ENCODE data around the gene STON1.
"Not testable (repeated sequence)": the region's sequence is repeated elsewhere in the genome, so short reads cannot be mapped to it uniquely, and the experiment has no call there.

Gene STON1

DNA sequence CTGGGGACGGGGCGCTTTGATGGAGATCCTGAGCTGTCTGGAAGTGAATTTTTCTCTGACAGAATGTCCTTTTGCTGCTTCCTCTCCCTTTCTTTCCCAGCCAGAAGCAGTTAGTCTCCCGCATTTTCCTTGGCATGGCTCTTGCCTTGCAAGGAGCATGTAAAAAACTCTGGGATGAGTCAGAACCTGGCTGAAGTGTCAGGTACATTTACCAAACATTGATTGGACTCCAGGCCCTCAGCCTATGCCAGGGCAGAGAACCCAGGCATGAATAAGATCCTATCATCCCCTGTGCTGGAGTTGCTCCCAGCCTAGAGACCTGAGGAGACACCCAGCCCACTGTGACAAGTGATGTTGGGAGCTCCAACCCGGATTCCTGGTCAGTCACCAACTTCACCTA, 21.6 kb downstream of the STON1 start:
- Histone ChIP-seq H3K4me1 (ENCODE audit: control insufficient read depth, low read depth, low read length) (peaks cover 3% of the 10 kb centered on the region), H3K36me3 (ENCODE audit: control insufficient read depth, low read depth, low read length) (no peaks in the 10 kb centered on the region), H3K27ac (ENCODE audit: low read length) (no peak overlapping the region), H3K9me3 (ENCODE audit: control insufficient read depth, low read depth, low read length) (no peaks in the 10 kb centered on the region), H3K9ac (ENCODE audit: low read length) (no peak overlapping the region), H3K27me3 (ENCODE audit: control insufficient read depth, insufficient read depth, low read length) (no peaks in the 10 kb centered on the region), H3K4me3 (ENCODE audit: low read length) (no peak overlapping the region)

GRCh38 chr2:48555071-48555470, 25.1 kb downstream of the STON1 start:
- H3K9ac ChIP-seq (ENCODE audit: low read length); H3K4me3 ChIP-seq (ENCODE audit: low read length); H3K36me3 ChIP-seq (ENCODE audit: control insufficient read depth, low read depth, low read length); H3K27me3 ChIP-seq (ENCODE audit: control insufficient read depth, insufficient read depth, low read length); H3K27ac ChIP-seq (ENCODE audit: low read length); H3K9me3 ChIP-seq (ENCODE audit: control insufficient read depth, low read depth, low read length); H3K4me1 ChIP-seq (ENCODE audit: control insufficient read depth, low read depth, low read length): not testable (repeated sequence)

DNA sequence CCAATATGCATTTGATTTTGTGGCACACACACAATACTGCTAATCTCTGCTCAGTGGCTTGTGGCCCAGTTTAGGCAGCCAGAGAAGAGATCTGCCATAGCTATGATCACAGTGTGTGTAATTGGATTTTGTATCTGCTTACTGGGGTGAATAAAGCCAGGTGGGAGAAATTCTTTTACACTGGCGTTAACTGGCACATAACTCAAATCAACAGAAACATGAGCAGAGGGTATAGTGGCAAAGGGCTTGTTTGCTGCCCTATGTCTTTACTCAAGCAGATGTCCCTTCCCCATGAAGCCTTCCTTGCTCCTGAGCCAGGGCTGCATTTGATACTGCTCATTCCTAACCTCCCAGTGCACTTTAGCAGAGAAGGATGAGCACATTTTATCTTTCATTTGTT, 28.5 kb downstream of the STON1 start:
- Histone ChIP-seq H3K9me3 (ENCODE audit: control insufficient read depth, low read depth, low read length) (no peaks in the 10 kb centered on the region), H3K4me3 (ENCODE audit: low read length) (no peak overlapping the region), H3K36me3 (ENCODE audit: control insufficient read depth, low read depth, low read length) (no peaks in the 10 kb centered on the region), H3K4me1 (ENCODE audit: control insufficient read depth, low read depth, low read length) (peaks cover 17% of the 10 kb centered on the region), H3K27me3 (ENCODE audit: control insufficient read depth, insufficient read depth, low read length) (no peaks in the 10 kb centered on the region), H3K9ac (ENCODE audit: low read length) (no peak overlapping the region), H3K27ac (ENCODE audit: low read length) (no peak overlapping the region)

GRCh38 chr2:48560546-48561209, 30.7 kb downstream of the STON1 start:
- Histone ChIP-seq H3K4me1 (ENCODE audit: control insufficient read depth, low read depth, low read length) (peaks cover 17% of the 10 kb centered on the region), H3K36me3 (ENCODE audit: control insufficient read depth, low read depth, low read length) (no peaks in the 10 kb centered on the region), H3K27me3 (ENCODE audit: control insufficient read depth, insufficient read depth, low read length) (no peaks in the 10 kb centered on the region), H3K27ac (ENCODE audit: low read length) (no peak overlapping the region), H3K9me3 (ENCODE audit: control insufficient read depth, low read depth, low read length) (no peaks in the 10 kb centered on the region), H3K4me3 (ENCODE audit: low read length) (no peak overlapping the region), H3K9ac (ENCODE audit: low read length) (no peak overlapping the region)

GRCh38 chr2:48562281-48562680, 32.3 kb downstream of the STON1 start:
- Histone ChIP-seq H3K4me1 (ENCODE audit: control insufficient read depth, low read depth, low read length) (peaks cover 17% of the 10 kb centered on the region), H3K9me3 (ENCODE audit: control insufficient read depth, low read depth, low read length) (no peaks in the 10 kb centered on the region), H3K36me3 (ENCODE audit: control insufficient read depth, low read depth, low read length) (no peaks in the 10 kb centered on the region), H3K9ac (ENCODE audit: low read length) (no peak overlapping the region), H3K27me3 (ENCODE audit: control insufficient read depth, insufficient read depth, low read length) (no peaks in the 10 kb centered on the region), H3K4me3 (ENCODE audit: low read length) (no peak overlapping the region), H3K27ac (ENCODE audit: low read length) (no peak overlapping the region)

DNA sequence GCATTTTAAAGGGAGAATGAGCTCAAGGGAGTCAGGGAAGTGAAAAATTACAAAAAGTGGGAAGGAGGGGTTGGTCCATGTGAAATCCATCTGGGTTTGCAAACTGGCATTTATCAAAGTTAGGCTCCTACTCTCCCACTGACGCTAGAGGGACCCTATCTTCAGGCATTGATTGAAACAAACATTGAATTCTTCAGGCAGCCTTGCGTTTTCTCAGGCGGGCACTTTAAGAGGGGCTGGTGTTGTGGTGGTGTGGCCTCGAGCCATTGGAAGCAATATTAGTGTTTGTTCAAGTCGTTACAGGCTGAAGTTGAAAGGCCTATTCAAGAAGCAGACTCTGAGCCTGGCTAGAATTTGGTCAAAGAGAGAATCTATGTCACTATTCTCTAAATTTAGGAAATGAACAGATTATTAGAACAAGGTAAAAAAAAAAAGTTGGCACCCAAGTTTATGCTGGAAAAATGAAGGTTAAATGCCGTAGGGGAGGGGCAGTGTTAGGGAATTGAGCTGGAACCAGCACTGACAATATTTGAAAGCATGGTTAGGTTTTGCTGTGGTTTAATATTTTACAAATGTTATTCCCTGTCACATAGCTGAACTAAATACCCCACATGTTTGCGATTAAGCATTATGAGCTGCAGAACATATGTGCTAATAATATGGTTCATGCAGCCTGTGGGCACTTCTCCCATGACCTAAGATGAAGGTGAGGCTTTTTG, 36.8 kb downstream of the STON1 start:
- Histone ChIP-seq H3K27me3 (ENCODE audit: control insufficient read depth, insufficient read depth, low read length) (no peaks in the 10 kb centered on the region), H3K4me3 (ENCODE audit: low read length) (no peak overlapping the region), H3K9me3 (ENCODE audit: control insufficient read depth, low read depth, low read length) (no peaks in the 10 kb centered on the region), H3K27ac (ENCODE audit: low read length) (no peak overlapping the region), H3K9ac (ENCODE audit: low read length) (no peak overlapping the region), H3K36me3 (ENCODE audit: control insufficient read depth, low read depth, low read length) (no peaks in the 10 kb centered on the region), H3K4me1 (ENCODE audit: control insufficient read depth, low read depth, low read length) (no peaks in the 10 kb centered on the region)

DNA sequence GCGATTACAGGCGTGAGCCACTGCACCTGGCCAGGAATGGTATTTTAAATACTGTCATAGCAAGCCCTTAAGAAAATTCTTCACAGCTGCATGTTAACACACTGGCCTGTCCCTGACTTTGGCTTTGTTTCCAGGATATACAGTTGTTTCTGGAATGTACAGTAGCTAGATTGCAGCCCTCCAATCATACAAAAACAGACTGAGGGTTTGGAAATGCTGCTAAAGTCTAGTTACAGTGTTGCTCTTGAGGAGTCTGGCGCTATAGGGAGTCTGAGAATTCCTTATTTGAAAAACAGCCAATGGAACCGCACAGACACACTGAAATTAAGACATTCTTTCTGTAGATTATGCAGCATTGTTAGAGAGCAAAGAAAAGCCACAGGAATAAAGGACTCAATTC, 37.7 kb downstream of the STON1 start:
- Histone ChIP-seq H3K36me3 (ENCODE audit: control insufficient read depth, low read depth, low read length) (no peaks in the 10 kb centered on the region), H3K27me3 (ENCODE audit: control insufficient read depth, insufficient read depth, low read length) (no peaks in the 10 kb centered on the region), H3K27ac (ENCODE audit: low read length) (no peak overlapping the region), H3K4me3 (ENCODE audit: low read length) (no peak overlapping the region), H3K9me3 (ENCODE audit: control insufficient read depth, low read depth, low read length) (no peaks in the 10 kb centered on the region), H3K9ac (ENCODE audit: low read length) (no peak overlapping the region), H3K4me1 (ENCODE audit: control insufficient read depth, low read depth, low read length) (no peaks in the 10 kb centered on the region)

DNA sequence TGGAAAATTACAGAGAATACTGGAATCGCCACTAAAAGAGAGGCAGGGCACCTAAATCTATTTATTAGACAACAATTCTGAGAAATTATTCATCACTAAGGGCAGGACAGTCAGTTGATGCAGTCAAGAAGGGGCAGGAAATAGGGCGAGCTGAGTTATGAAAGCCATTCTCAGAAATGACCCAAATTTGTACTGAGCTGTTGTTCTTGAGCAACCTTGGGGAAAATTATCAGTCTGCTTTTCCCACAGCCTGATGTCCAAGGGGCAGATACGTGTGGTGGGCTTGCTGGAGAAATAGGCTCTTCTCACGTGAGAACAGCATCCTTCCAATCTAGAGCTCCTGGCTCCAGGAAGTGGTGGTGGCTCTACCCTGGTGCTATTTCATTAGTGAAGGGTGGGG, 38.6 kb downstream of the STON1 start:
- no peaks in the 10 kb centered on the region for H3K36me3 ChIP-seq (ENCODE audit: control insufficient read depth, low read depth, low read length)
- no peaks in the 10 kb centered on the region for H3K9me3 ChIP-seq (ENCODE audit: control insufficient read depth, low read depth, low read length)
- no peak overlapping the region for H3K27ac ChIP-seq (ENCODE audit: low read length)
- no peaks in the 10 kb centered on the region for H3K4me1 ChIP-seq (ENCODE audit: control insufficient read depth, low read depth, low read length)
- H3K4me3 ChIP-seq (ENCODE audit: low read length), result no peak overlapping the region
- H3K27me3 ChIP-seq (ENCODE audit: control insufficient read depth, insufficient read depth, low read length), result no peaks in the 10 kb centered on the region
- no peak overlapping the region for H3K9ac ChIP-seq (ENCODE audit: low read length)

- no peaks in the 10 kb centered on the region for H3K9me3 ChIP-seq (ENCODE audit: control insufficient read depth, low read depth, low read length)
- no peak overlapping the region for H3K9ac ChIP-seq (ENCODE audit: low read length)
- H3K36me3 ChIP-seq (ENCODE audit: control insufficient read depth, low read depth, low read length), result no peaks in the 10 kb centered on the region
- no peaks in the 10 kb centered on the region for H3K4me1 ChIP-seq (ENCODE audit: control insufficient read depth, low read depth, low read length)
- H3K27me3 ChIP-seq (ENCODE audit: control insufficient read depth, insufficient read depth, low read length), result no peaks in the 10 kb centered on the region
- no peak overlapping the region for H3K4me3 ChIP-seq (ENCODE audit: low read length)
- no peak overlapping the region for H3K27ac ChIP-seq (ENCODE audit: low read length)
These were observed 39.5 kb downstream of the STON1 start for GRCh38 chr2:48569433-48569832.

DNA sequence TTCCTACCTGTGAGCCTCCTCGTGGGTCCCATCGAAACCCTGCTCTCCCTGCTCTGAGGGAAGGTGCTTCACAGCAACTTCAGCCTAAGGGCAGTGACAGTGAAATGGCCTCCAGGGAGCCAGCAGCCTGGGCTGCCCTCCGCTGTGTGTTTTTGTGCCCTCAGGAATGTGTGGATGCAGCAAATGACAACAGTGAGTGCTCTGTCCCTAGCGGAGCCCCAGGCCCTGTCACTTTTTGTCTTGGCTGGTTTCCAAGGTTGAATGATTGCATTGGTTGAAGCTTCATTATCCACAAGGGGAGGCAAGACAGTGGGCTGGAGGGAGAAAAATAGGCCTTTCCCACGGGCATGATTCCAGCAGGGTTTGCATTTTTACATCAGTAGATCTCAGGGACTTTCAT, 42.9 kb downstream of the STON1 start:
- Histone ChIP-seq H3K9ac (ENCODE audit: low read length) (no peak overlapping the region), H3K27me3 (ENCODE audit: control insufficient read depth, insufficient read depth, low read length) (no peaks in the 10 kb centered on the region), H3K27ac (ENCODE audit: low read length) (no peak overlapping the region), H3K4me3 (ENCODE audit: low read length) (no peak overlapping the region), H3K4me1 (ENCODE audit: control insufficient read depth, low read depth, low read length) (no peaks in the 10 kb centered on the region), H3K36me3 (ENCODE audit: control insufficient read depth, low read depth, low read length) (no peaks in the 10 kb centered on the region), H3K9me3 (ENCODE audit: control insufficient read depth, low read depth, low read length) (no peaks in the 10 kb centered on the region)

- Histone ChIP-seq H3K36me3 (ENCODE audit: control insufficient read depth, low read depth, low read length) (no peaks in the 10 kb centered on the region), H3K9me3 (ENCODE audit: control insufficient read depth, low read depth, low read length) (no peaks in the 10 kb centered on the region), H3K4me1 (ENCODE audit: control insufficient read depth, low read depth, low read length) (no peaks in the 10 kb centered on the region), H3K27me3 (ENCODE audit: control insufficient read depth, insufficient read depth, low read length) (no peaks in the 10 kb centered on the region), H3K4me3 (ENCODE audit: low read length) (no peak overlapping the region), H3K9ac (ENCODE audit: low read length) (no peak overlapping the region), H3K27ac (ENCODE audit: low read length) (no peak overlapping the region)
These were observed 44.7 kb downstream of the STON1 start for GRCh38 chr2:48574353-48575287.

All from iPS-18a (cell line).